ENCODE measurements around the gene DOCK2.

The DOCK2 gene

GRCh38 chr5:169956126-169956525 lies 319.1 kb downstream of the DOCK2 start:
- no peak for DNase-seq

DNA sequence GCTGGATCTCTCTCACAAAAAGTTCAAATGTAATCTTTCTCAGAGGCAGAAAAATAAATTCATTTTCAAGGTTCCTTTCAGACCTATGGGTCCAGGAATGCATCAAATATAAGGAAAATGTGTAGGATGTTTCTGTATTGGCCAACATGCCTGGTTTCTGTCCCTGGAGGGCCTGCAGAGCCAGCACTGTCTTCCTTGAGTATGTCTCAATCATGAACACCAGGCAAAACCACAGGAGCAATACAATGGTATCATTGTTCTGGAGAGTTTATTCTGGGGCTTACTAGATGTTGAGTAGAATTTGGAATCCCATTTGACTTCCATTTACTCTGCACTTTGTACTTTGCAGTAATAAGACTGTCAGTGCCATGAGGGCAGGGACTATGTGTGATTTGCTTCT lies 319.7 kb downstream of the DOCK2 start:
- no peak for DNase-seq

DNA sequence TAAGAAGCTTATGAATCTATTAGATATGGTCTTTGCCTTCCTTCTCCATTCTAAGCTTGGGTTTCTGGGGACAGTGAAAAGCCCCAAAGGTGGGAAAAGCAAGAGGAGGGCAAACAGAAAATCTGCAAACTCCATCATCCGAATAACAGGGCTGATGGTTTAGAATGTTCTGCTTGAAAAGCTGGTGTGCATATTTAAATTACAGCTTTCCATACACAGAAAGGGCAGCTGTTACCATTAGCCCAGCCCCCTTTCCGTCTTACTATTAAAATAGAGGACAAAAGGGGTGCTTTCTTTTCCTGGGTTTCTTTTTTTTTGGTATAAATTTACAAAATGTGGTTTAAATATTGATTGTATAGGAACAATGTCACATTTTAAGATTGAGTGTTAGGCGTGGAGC lies 321.2 kb downstream of the DOCK2 start:
- no peak for DNase-seq

DNA sequence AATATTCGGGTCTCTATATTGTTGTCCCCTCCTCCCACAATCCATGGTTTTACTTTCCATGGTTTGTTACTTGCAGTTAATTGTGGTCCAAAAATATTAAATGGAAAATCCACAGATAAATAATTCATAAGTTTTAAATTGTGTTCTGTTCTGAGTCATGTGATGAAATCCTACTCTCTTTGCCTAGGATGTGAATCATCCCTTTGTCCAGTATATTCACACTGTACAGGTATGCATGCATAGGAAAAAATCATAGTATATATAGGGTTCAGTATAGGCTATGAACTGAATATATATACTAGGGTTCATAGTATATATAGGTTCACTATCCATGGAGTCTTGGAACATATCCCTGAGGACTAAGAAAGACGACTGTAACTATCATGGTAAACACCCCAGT lies 323.6 kb downstream of the DOCK2 start:
- DNase-seq = no peak

DNA sequence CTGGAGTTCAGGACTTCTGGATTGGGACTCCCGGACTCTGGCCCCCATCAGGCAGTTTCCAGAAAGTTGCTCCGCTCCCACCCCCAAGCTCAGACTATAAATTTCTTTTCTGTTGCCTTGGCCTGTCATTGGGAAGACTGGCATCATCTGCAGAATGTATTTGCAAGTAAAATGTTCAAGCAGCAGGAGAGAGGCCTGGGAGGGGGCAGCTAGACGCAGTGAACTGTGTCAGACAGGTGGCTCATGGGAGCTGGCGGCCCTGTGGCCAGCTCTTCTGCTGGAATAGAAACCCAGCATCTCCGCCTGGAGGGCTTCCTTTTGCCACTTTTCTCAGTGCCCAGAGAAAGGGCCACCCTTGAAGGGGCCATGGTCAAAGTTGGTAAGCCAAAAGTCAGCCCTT lies 327.2 kb downstream of the DOCK2 start:
- no peak for DNase-seq

- DNase-seq = no peak
These were observed 333.3 kb downstream of the DOCK2 start for GRCh38 chr5:169970339-169970738.

DNA sequence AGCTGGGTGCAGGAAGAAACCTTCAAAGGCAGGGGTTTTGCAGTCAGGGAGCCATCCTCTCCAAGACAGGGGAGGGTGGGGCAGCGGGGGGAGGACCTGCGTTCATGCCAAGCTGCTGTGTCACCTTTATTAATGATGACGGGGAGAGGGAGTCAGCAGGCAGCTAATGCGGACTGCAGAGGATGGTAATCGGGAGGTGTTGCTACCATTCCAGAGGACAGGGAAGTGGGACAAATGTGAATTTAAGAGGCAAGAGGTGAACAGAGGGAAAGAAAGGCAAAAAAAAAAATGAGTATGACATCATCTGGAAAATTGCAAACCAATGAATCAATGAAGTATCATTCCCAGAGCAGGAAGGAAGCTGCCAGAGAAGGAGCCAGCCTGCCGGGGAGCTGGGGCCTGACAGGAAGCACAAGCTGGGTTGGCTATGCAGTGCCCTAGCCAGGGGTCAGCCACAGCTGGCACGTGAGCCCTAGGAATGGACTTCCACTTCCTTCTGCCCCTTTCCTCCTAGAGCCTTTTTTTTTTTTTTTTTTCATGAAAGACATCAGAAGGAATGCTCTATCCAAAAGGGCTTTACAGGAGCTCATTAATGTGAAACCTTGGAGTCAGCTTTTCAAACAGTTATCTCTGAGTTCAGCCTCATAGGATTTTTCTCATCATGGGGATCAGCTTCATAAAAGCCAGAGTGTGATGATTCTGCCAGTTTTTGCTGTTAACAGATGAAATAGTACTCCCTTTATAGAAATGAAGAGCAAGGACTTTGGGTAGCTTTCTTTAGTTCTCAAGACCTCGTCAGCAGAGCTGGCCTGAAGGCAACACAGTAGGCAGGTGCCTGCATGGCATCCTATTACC lies 334.1 kb downstream of the DOCK2 start:
- peak; percentile 29 for DNase-seq

- no peak for DNase-seq
These were observed 334.7 kb downstream of the DOCK2 start for GRCh38 chr5:169971780-169972179.

DNA sequence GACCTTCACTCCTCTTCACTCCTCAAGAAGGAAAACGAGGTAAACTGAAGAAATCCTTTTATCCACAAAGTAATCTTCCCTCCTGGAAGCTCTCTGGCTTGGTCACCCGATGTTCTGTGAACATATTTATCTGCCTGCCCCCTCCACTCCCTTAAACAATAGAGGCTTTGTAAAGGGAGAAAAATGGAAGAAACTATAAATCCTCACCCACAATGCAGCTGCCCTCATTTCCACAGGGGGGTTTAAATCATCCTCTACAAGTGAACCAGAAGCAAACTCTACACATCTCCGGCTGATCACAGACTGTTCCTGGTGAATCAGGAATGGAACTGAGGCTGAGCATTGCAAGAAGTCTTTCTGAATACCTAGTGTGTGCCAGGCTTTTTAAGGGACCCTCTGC lies 336.0 kb downstream of the DOCK2 start:
- no peak for DNase-seq

- DNase-seq = no peak
These were observed 337.2 kb downstream of the DOCK2 start for GRCh38 chr5:169974121-169974770.

DNA sequence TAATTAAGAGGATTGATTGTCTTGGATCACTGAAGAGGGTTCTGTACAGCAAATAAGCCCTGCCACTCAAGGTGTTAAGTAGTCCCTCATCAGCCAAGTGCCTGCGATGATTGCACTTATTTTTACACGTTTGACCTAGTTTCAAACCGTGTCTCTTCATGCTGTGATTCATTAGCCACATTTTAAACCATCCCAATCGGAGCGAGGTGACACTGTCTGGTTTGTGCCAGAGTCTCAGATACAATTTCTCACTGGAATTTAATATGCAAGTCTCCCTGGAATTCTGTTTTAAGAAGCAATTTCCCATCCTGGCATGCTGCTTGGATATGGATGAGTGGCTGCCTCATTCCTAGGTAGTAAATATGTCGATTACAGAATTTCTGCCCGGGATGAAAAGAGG lies 341.6 kb downstream of the DOCK2 start:
- DNase-seq = no peak

DNA sequence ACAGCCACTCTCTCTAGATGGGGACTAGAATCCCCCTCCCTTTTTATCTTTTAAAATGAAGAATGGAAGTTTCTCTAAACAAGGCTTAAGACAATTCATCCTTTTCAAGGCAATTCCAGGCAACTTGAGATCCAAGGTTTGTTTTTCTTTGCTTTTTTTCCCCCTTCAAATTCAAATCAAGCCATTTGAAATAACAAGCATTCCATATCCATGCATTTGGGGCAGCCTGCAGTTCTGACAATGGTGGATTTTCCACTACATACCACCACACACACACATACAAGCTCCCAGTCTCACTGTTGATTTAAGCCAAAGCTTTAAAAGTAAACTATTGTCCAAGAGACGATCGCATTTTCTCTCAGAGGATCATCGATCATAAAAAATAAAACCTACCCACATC lies 342.8 kb downstream of the DOCK2 start:
- no peak for DNase-seq

GRCh38 chr5:169980418-169981053 lies 343.5 kb downstream of the DOCK2 start, which contains the start of gene INSYN2B:
Gene INSYN2B, minus strand, starts transcription at chr5:169980495. Its CDS starts 96,597 bp downstream, at chr5:169883898.
- DNase-seq = peak; percentile 79

DNA sequence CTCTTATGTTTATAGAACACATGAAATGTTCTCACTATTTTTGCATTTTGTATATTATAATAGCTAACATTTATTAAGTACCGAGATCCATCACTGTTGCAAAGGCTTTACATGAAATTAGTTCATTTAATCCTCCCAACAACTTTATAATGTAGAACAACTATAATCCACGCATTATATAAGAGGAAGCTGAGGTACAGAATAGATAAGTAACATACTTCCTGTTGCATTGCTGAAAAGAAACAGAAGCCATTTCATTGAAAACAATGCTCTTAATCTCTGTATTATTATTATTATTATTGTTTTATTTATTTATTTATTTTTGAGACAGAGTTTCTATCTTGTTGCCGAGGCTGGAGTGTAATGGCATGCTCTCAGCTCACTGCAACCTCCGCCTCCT lies 351.1 kb downstream of the DOCK2 start:
- DNase-seq = no peak

- no peak for DNase-seq
These were observed 351.9 kb downstream of the DOCK2 start for GRCh38 chr5:169988947-169989346.

DNA sequence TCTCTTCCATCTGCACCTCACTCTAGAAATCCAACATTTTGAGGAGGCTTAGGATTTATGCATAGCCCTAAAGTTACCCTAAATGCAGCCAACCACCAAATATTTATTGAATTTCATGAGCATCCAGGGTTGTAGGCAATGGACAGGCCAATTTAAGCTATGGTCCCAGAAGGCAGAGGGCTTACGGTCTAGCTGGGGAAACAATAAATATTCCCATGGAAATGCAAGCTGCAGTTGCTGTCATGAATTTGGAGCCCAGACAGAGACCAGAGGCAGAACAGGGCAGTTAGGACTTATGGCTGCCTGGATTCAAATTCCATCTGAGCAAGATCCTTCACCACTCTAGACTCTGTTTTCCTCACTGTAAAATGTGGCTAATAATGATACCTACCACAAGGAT lies 352.3 kb downstream of the DOCK2 start:
- DNase-seq = no peak

GRCh38 chr5:169991115-169991869 lies 354.2 kb downstream of the DOCK2 start:
- no peak for DNase-seq

GRCh38 chr5:169992789-169993484 lies 355.9 kb downstream of the DOCK2 start:
- no peak for DNase-seq

- no peak for DNase-seq
These were observed 356.4 kb downstream of the DOCK2 start for GRCh38 chr5:169993485-169993790.

GRCh38 chr5:169997798-169998197 lies 360.7 kb downstream of the DOCK2 start:
- DNase-seq = no peak

DNA sequence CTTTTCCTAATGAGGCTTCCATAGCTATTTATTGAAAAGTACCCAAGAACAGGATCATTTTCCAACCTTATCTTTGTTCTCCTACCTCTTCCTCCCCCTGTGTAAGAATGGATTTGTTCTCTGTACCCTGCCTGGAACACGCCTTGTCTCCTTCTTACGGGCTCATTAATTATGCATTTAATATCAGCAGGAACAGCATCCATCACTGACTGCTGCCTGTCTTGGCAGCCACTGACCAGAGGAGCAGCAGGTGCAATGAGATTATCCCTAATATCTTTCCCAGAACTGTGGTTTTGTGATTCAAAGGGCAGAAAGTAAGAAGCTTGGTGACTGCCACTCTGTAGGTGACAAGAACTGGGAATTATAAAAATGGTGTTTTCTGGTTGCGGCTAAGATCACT lies 362.5 kb downstream of the DOCK2 start:
- no peak for DNase-seq

DNA sequence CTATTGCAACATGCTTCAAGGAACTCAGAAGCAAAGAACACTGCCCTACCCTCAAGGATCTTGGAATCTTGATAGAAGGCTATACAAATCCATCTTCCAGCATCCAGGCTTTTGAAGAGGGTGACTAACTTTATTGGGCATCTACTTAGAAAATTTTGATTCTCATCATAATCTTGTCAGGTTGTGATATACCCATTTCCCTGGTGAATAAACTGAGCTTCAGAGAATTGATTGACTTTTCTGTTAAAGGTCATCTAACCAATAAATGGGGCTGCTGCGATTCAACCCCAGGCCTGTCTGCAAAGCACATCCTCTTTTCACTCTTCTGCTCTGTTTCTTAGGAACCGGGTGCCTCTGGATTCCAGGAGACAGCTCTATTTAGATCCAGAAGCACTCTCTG lies 363.1 kb downstream of the DOCK2 start:
- no peak for DNase-seq

- no peak for DNase-seq
These were observed 368.9 kb downstream of the DOCK2 start for GRCh38 chr5:170006021-170006420.
